Uterus (tissue), 4 donors: ENCODE measurements around the gene MYNN. TPM values are rescaled to one million over a fixed set of nuclear protein-coding genes. Genes with fewer than 3 reads are reported as not detected.

Experiments used
- DNase-seq, 2 donors: peaks; one replicate each; pipeline ENCODE4 v3.0.0-alpha.2; 2019 to 2020
- H3K27ac ChIP-seq, 2 donors: fragments of 200-600 bp; sonication (generic); 1 replicate in 1 of 2; 2 replicates in 1 of 2; pipeline ENCODE4 v1.5.1; 2016 to 2018
- H3K27me3 ChIP-seq, 2 donors: fragments of 200-600 bp; sonication (generic); one replicate each; pipeline ENCODE4 v1.5.1; 2018 to 2019; ENCODE audit warnings: control low read depth in 1 of 2
- H3K36me3 ChIP-seq, 2 donors: fragments of 200-600 bp; sonication (generic); one replicate each; pipeline ENCODE4 v1.5.1; 2019; ENCODE audit warnings: control low read depth in 1 of 2
- H3K4me1 ChIP-seq, 2 donors: fragments of 200-600 bp; sonication (generic); one replicate each; pipeline ENCODE4 v1.5.1; 2018 to 2019; ENCODE audit warnings: control low read depth in 1 of 2
- H3K4me3 ChIP-seq, 2 donors: fragments of 200-600 bp; sonication (generic); 1 replicate in 1 of 2; 2 replicates in 1 of 2; pipeline ENCODE4 v1.5.1; 2018 to 2019; ENCODE audit warnings: mild to moderate bottlenecking in 1 of 2
- H3K9me3 ChIP-seq, 2 donors: fragments of 200-600 bp; sonication (generic); one replicate each; pipeline ENCODE4 v1.5.1; 2019; ENCODE audit warnings: control low read depth in 1 of 2
- POLR2A ChIP-seq, 2 donors: fragments of 450-650 bp; IDR thresholded peaks; one replicate each; pipeline ENCODE4 v1.6.1; 2016; ENCODE audit warnings: antibody characterized with exemption in 2 of 2, mild to moderate bottlenecking in 1 of 2, moderate library complexity in 1 of 2
- intact Hi-C: fragments of 100-400 bp; cut with DNase I; formaldehyde crosslinking; loops from one replicate; pipeline ENCODE4 v1.15.1; 2023; ENCODE audit warnings: low total_unique reads
- total RNA-seq, 4 donors: library from RNA; depleted of rRNA in 3 of 4; stranded (reverse); fragments of >200 nt in 3 of 4; gene quantifications; one replicate each; pipeline versions ENCODE4 v1.1.0 to v1.2.4, GENCODE V29; 2014 to 2023
- TF ChIP-seq, protein P1 (sequence below), 4 experiments: fragments of 200-600 bp in 2 of 4; fragments of 450-650 bp in 2 of 4; sonication (generic) in 2 of 4; IDR thresholded peaks; one replicate each; pipeline ENCODE4 v1.5.1; 2016 to 2019; ENCODE audit warnings: antibody characterized with exemption in 4 of 4, mild to moderate bottlenecking in 2 of 4, moderate library complexity in 1 of 4
- donor health status: DM: yes; HTN: yes; CAD: no.

The MYNN gene
- total RNA-seq, 4 donors from 2014 or later: 17.2 to 55.9 (median 23.0) TPM

DNA sequence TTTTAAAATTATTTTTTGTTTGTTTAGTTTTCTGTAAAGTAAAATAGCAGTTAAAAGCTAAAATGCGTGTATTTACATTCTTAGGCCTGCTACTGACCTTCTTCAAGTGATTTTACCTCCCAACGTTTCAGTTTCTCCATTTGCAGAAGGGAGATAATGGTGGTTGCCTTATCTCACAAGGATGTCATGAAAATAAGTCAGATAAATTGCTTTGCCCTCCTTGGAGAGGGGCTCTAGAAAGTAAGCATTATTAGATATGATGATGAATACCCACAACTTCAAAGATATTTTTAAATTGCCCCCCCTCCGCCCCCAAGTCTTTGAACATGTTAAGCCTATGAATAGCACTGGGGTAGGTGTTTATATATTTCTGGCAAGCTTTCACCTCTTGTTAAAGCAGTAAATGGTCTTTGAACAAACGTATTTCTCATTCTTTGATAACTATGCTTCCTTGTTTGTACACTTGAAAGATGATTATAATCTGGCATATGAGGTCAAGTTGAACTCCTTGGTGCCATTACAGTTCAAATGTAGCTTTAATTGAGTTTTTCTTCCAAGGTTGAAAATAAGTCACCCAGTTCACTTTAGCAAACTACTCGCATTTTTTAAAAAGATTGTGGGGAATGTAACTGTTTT, 14.7 kb upstream of the MYNN start:
- no peak for TF ChIP-seq POLR2A (IDR thresholded peaks at IDR 0.05)
- TF ChIP-seq, protein P1, sequence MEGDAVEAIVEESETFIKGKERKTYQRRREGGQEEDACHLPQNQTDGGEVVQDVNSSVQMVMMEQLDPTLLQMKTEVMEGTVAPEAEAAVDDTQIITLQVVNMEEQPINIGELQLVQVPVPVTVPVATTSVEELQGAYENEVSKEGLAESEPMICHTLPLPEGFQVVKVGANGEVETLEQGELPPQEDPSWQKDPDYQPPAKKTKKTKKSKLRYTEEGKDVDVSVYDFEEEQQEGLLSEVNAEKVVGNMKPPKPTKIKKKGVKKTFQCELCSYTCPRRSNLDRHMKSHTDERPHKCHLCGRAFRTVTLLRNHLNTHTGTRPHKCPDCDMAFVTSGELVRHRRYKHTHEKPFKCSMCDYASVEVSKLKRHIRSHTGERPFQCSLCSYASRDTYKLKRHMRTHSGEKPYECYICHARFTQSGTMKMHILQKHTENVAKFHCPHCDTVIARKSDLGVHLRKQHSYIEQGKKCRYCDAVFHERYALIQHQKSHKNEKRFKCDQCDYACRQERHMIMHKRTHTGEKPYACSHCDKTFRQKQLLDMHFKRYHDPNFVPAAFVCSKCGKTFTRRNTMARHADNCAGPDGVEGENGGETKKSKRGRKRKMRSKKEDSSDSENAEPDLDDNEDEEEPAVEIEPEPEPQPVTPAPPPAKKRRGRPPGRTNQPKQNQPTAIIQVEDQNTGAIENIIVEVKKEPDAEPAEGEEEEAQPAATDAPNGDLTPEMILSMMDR (IDR thresholded peaks at IDR 0.05): no peak
- no peaks in the 10 kb centered on the region for H3K4me1 ChIP-seq
- no peaks in the 10 kb centered on the region for H3K27me3 ChIP-seq
- no peak overlapping the region for H3K27ac ChIP-seq
- DNase-seq: no peak
- no peaks in the 10 kb centered on the region for H3K36me3 ChIP-seq
- H3K9me3 ChIP-seq: peaks cover 0 to 2% of the 10 kb centered on the region in 2 donors
- no peak overlapping the region for H3K4me3 ChIP-seq
- intact Hi-C loops: no loop called here

DNA sequence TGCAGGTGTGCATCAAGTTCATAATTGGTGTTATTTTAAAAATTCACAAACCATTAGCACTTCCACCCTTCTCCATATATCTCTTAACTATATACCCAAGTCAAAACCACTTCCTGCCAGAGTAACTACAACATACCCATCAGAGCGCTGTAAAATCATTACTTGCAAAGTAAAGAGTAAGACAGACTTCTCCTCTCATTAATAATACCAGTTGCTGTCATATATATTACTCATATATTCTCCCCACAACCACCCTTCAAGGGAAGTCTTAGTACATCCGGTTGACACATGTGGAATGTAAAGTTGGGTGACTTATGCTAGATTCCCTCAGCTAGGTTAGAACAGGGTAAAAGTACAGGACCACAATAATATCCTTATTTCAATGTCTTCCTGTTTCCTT, 13.9 kb upstream of the MYNN start:
- intact Hi-C loops: no loop called here
- no peak overlapping the region for H3K4me3 ChIP-seq
- H3K4me1 ChIP-seq: no peaks in the 10 kb centered on the region
- TF ChIP-seq, protein P1 (IDR thresholded peaks at IDR 0.05): no peak
- TF ChIP-seq POLR2A (IDR thresholded peaks at IDR 0.05): no peak
- H3K27me3 ChIP-seq: no peaks in the 10 kb centered on the region
- H3K36me3 ChIP-seq: no peaks in the 10 kb centered on the region
- DNase-seq: no peak
- H3K9me3 ChIP-seq: peaks cover 0 to 2% of the 10 kb centered on the region in 2 donors
- H3K27ac ChIP-seq: no peak overlapping the region

DNA sequence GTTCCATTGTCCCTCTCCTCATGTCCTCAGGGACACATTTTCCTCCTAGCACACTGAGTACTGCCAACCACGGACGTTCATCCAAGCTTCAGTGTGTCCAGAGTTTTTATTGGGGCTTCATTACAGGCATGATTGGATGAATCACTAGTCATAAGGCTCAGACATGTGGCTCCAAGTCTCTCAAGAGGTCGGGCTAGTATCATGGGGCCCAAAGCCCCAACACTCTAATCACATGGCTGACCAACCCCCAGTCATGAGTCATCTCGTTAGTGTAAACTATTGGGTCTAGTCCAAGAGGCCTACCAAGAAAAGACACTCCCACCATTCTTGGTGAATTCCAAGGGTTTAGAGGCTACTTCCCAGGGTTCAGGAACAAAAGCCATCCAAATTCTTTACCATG, 12.7 kb upstream of the MYNN start:
- H3K4me1 ChIP-seq: no peaks in the 10 kb centered on the region
- no peak for TF ChIP-seq POLR2A (IDR thresholded peaks at IDR 0.05)
- TF ChIP-seq, protein P1 (IDR thresholded peaks at IDR 0.05): no peak
- intact Hi-C loops: no loop called here

DNA sequence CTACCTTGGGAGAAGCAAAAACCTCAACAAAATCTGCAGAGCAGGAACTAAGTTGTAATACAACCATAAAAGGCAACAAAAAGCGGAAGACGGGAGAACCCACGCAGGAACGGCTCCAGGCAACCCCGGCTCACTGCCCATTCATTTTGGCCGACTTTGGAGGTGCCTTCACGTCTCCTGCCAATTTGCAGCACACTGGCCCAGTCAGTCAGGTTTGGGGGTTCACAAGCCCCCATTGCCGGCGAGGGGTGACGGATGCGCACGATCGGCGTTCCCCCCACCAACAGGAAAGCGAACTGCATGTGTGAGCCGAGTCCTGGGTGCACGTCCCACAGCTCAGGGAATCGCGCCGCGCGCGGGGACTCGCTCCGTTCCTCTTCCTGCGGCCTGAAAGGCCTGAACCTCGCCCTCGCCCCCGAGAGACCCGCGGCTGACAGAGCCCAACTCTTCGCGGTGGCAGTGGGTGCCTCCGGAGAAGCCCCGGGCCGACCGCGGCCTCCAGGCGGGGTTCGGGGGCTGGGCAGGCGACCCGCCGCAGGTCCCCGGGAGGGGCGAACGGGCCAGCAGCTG, 8.8 kb upstream of the MYNN start:
- DNase-seq: peak; percentile 71 to 73
- peak overlapping the region; percentile 93 to 94 for H3K27ac ChIP-seq
- no peaks in the 10 kb centered on the region for H3K9me3 ChIP-seq
- intact Hi-C loops: no loop called here
- no peaks in the 10 kb centered on the region for H3K27me3 ChIP-seq
- H3K4me1 ChIP-seq: no peaks in the 10 kb centered on the region
- TF ChIP-seq, protein P1 (IDR thresholded peaks at IDR 0.05): no peak
- peak in 1 of 2 donors; percentile 21 for TF ChIP-seq POLR2A (IDR thresholded peaks at IDR 0.05)
- H3K36me3 ChIP-seq: no peaks in the 10 kb centered on the region
- peak overlapping the region; percentile 57 to 83 for H3K4me3 ChIP-seq

More for the DNA sequence above, 12.7 kb upstream of the MYNN start:
- Histone ChIP-seq H3K4me3 (no peak overlapping the region), H3K27ac (no peak overlapping the region), H3K9me3 (peaks cover 0 to 2% of the 10 kb centered on the region in 2 donors), H3K27me3 (no peaks in the 10 kb centered on the region), H3K36me3 (no peaks in the 10 kb centered on the region)
- DNase-seq: no peak

DNA sequence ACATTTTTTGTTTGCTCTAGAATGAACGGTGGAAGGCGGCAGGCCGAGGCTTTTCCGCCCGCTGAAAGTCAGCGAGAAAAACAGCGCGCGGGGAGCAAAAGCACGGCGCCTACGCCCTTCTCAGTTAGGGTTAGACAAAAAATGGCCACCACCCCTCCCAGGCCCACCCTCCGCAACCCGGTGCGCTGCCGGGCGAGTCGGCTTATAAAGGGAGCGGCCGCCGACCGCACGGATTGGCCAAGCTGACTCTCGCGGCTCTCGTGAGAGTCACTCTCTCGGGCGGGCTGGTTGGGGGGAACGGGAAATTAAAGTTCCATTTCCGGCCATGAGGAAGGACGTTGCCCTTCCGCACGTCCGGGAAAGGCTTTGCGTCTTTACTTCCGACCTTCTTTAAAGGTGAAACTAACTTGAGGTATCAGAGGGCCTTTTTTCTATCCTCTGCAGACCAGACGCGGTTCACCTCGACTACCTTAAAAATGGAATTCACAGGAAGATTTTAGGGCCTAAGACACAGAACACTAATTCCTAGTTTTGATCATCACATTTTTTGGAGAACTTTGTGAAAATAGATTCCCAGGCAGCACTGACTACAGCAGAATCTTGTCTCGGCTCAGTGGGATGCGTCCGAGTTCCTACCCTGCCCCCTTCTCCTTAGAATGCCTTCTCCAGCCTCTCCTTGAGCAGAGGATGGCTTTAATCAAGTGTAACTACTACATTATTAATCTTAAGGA, 8.1 kb upstream of the MYNN start, which contains the start of gene TERC:
Gene TERC, minus strand, starts transcription at position 179 of the 731 bp plus-strand sequence.
- Histone ChIP-seq H3K27me3 (no peaks in the 10 kb centered on the region), H3K4me3 (peak within 1 kb of the TSS; percentile 57 to 83), H3K27ac (peak within 1 kb of the TSS; percentile 93 to 94), H3K36me3 (no peaks in the 10 kb centered on the region), H3K4me1 (no peaks in the 10 kb centered on the region), H3K9me3 (no peaks in the 10 kb centered on the region)
- intact Hi-C loops: no loop called here
- TF ChIP-seq, protein P1 (IDR thresholded peaks at IDR 0.05): no peak
- peak; percentile 97 to 98 for TF ChIP-seq POLR2A (IDR thresholded peaks at IDR 0.05)
- peak; percentile 94 to 95 for DNase-seq
